HG02763 (cell line): ENCODE data around the gene EFCAB12.
"Not testable (repeated sequence)": the region's sequence is repeated elsewhere in the genome, so short reads cannot be mapped to it uniquely, and the experiment has no call there.

Experiments used
- ATAC-seq: cut with Tn5 transposase; IDR thresholded peaks from one replicate; pipeline ENCODE4 v1.9.1; 2021; ENCODE audit warnings: mild to moderate bottlenecking, moderate library complexity; ENCODE audit not compliant: unreplicated experiment

EFCAB12 gene

DNA sequence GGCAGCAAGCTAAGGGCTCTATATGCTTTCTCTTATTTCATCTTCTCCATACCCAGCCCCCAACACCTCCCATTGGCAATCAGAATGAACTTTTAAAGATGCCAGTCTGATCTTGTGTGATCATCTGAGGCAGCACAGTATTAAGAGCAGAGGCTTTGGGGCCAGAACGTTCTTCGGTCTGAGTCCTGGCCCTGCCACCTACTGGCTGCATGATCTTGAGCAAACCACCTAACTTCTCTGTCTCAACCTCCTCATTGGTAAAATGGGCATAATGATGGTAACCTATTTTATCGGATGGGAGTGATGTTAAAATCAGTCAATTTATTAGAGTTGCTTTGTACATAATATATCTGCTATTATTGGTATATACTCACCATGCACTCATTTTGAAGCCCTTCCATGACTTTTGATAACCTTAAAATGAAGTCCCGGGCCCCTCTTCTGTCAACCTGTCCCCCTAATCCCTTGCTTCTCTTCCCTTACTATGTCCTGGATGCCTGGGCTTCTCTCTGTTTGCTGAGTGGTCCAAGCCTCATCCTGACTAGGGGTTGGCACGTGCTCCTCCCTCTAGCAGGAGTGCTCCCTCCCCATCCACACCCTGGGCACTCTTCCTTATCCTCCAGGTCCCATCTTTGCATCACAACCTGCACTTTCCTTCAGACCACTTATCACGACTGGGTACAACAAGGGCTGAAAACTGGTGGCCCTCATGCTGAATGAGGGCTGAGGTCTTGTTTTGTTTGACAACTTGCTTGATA lies 6.3 kb downstream of the EFCAB12 start:
- ATAC-seq, result no peak

DNA sequence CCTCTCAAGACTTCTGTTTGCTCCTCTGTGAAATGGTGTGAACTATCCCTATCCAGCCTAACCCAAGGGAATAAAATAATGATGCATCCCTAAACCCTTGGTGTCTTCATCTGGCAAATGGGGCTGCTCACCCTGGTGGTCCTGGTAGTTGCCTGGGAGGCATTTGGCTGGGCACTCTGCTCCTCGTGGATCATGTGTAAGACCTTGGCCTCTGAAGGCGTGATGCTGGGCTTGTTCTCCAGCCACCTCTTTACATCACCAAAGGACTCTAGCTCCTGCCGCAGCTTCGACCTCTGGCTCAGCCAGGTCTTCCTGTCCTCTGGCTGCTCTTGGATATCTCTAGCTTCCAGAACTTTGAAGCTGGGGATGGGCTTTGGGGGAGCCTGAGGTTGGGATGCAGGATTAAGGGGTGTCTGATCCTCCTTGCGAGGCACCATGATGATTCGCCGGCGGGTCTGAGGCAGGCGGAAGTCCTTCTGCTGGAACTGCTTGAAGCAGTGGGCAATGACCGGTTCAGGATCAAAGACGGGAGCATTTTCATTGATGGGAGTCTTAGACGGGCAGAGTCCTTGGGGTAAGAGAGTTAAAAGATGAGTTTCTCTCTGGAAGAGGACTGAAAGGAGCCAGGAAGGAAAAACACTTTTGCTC lies 7.1 kb downstream of the EFCAB12 start:
- ATAC-seq, result no peak

DNA sequence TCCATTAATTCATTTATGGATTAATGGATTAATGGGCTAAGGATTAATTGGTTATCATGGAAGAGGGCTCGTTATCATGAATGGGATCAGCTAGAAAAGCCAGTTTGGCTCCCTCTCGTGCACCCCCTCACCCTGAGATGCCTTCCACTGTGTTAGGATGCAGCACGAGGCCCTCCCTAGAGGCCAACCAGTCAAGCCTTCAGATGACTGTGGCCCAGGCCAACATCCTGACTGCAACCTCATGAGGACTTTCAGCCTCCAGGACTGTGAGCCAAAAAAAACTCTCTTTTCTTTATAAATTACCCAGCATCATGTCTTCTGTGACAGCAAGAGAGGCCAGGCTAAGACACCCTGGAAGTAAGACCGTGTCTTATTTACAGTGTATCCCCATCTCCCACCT lies 9.0 kb downstream of the EFCAB12 start:
- no peak for ATAC-seq

DNA sequence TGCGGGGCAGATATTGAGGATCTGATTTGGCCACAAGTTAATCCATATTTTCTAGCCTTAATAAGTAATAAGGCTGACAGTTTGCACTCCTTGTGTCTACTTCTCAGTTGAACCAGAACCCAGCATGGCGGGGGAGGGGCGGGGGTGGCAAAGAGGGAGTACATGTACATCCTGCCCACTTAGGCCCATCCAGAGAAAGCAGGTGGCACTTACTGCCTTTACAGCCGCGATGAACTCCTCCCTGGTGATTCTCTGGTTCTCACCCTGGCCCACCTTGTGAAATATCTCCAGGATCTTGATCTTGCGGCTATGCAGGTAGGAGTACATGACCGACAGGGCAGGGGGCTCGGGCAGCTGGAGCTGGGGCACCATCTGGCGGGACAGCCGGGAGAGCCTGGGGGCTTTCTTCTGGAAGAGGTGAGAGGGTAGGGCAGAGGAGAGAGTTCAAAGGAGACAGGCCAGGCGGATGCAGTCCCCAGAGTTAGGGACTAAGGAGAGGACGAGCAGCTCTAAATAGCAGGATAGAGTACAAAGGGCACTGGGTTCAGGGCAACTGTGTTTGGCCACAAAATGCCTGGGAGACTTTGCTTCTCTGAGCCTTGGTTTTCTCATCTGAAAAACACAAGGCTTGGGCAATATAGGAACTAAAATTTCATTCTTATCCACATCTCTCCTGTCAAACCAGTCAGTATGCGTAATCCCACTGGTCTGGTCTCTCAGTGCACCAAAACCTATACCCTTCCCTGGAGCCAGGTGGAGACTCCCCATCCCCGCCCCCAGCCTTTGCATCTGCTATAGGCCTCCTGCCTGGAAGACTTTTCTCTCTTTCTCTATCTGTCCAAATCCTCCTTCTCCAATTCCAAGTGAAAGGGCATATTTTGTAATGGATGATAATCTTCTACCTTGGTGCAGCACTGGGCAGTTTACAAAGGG lies 10.1 kb downstream of the EFCAB12 start:
- ATAC-seq, result no peak

DNA sequence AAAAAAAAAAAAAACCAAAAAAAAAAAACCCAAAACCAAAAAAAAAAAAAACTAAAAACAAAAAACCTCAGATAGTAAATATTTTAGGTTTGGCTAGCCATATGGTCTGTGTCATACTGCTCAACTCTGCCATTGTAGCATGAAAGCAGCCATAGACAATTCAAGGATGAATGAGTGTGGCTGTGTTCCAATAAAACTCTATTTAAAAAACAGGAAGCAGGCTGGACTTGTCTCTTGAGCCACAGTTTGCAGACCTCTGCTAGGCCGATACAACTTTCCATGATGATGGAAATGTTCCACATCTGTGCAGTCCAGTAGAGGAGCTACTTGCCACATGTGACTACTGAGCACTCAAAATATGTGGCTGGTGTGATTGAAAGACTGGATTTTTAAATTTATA lies 11.1 kb downstream of the EFCAB12 start:
- ATAC-seq, result no peak

DNA sequence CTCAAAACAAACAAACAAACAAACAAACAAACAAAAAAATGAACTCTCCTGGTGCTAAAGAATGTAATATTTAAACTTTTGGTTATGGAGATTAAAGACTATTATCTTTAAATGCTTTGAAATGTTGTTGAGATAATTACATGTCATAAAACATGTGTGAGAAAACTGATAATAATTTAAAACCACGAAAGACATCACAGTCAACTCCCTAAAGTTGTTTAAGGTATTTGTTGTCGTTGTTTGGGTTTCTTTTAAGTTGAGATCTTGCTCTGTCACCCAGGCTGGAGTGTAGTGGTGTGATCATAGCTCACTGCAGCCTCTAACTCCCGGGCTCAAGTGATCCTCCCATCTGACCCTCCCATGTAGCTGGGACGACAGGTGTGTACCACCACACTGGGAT lies 12.0 kb downstream of the EFCAB12 start:
- no peak for ATAC-seq

DNA sequence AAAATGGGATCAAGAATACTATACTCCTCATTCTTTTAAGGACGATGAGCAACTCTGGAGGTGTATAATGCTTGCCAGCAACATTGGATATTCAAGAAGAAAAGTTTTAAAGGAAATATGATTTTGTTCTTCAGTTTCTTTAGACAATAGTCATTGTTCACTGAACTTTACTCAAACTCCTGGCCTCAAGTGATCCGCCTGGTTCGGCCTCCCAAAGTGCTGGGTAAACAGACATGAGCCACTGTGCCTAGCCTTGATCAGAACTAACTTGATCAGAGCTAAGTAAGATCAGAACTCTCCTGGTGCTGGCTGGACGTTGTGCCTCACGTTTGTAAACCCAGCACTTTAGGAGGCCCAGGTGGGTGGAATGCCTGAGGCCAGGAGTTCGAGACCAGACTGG lies 12.6 kb downstream of the EFCAB12 start:
- no peak for ATAC-seq

DNA sequence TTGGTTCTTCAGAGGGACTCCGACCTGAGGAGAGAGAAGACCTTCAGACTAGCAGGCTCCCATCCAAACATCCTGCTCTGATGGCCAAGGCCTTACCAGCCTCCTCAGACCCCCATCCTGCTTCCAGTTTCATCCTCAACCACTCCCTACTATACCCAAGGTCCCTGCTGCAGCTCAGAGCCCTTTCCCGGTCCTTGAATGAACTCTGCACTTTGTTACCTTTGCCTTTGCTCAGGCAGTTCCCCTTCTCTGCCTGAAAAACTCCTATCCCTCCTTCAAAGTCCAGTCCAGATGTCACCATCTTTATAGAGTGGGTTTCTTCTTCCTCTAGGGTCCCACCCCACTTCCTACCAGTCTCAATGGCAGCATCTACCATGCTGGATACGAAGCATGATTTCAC lies 13.1 kb downstream of the EFCAB12 start:
- ATAC-seq, result no peak

DNA sequence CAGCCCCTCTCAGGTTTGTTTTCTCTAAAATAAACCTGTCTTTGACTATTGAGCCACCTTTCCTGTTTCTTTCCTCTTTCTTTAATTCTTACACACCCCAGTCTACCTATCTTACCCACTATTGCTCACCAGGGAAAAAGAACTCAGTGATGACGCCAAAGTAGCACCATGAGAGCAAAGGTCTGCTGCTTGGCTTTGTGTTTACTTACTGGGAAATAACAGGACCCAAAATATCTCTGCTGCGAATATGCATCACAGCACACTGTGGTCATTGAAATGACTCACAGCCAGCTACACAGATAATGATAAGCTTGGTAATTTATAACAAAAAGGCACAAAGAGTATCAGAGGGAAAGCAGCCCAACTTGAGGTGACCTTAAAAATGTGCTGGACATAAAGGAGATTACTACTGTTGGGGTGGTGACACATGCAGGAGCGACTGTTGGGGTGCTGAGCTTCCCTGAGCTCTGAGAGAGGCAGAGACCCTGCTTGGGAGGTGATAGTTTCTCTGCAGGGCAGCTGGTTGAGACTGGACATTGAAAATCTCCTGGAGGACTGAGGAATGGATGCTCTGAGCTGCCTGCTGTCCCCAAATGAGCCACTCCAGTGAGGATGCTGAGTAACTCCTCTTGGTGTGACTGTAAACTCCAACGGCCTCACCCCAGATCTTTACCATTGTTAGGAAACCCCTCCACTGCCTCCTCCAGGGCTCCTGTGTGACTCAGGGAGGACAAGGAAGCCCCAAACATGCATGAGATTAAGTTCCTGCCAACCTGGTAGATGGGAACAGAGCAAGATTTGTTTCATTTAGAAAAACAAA lies 14.5 kb downstream of the EFCAB12 start:
- peak; percentile 78 for ATAC-seq

DNA sequence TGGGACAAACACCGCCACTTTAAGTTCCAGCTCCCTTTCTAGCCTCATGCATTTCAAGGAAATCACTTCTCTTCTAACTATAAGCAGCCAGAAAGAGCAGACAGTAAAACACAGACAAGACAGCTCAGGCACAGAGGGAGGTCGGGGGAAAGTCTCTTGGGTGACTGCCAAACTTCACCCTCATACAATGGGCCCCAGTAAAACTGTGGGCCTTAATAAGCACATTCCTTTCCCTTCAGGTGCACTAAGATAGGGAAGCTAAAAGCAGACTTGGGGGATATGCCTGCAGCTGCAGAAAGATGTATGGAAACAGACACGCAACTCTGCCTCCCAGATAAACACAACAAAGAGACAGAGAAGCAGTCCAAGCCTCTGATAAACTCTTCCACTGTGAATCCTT lies 15.2 kb downstream of the EFCAB12 start:
- not testable (repeated sequence) for ATAC-seq

DNA sequence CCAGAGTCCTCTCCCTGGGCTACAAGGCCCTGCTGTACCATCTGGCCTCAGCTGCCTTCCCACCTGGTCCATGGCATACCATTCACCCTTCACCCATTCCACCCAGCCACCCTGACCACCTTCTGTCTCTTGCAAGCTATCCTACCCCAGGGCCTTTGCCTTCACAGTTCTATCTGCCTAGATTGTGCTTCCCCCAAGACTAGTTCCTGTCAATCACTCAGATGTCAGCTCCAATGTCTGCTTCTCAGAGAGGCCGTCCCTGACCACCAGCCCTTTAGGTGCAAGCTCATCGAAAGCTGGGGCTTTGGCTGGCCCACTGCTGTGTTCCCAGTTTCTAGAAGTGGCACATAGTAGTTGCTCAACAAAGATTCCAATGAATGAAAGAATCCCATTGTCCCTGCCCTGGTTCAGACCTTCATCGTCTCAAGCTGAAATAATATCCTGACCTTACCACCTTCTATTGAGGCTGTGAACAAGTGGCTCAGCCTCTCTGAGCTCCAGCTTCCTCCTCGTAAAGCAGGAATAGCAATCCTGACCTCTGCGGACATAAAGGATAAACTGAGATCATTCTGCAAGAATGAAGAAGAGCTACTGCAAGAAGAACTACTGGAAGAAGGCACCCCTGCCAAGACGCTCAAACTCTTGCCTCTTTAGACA lies 15.8 kb downstream of the EFCAB12 start:
- ATAC-seq, result no peak

DNA sequence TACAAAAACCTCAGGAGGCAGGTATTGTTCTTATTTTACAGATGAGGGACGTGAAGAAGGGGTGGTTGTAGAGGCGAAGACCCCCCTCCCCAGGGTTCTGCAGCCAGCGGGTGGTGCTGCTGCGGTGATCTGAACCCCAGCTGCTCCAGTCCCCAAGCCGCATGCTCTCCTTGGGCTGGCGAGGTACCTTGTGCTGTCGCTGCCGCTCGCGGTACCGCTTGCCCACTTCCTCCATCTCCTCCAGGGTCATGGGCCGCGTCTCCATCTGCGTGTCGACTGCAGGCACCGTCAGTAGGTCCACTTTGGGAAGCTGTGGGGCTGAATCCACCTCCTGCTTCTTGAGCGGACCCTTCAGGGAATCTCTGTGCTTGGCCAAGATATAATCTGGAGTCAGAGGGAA lies 17.5 kb downstream of the EFCAB12 start:
- no peak for ATAC-seq

DNA sequence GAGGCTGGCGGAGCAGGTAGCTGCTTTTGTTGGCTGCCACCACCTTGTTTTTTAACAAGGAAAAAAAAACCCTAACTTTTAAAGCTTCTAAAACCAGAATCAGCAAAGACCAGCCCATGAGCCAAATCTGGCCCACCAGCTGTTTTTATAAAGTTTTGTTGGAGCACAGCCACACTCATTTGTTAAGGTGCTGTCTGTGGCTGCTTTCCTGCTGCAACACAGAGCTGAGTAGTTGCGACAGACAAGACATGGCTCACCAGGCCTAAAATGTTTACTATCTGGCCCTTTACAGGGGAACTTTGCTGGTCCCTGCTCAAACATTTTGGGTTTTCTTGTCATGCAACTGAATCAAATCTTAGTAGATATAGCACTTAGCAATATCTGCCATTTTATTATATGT lies 18.9 kb downstream of the EFCAB12 start:
- no peak for ATAC-seq

DNA sequence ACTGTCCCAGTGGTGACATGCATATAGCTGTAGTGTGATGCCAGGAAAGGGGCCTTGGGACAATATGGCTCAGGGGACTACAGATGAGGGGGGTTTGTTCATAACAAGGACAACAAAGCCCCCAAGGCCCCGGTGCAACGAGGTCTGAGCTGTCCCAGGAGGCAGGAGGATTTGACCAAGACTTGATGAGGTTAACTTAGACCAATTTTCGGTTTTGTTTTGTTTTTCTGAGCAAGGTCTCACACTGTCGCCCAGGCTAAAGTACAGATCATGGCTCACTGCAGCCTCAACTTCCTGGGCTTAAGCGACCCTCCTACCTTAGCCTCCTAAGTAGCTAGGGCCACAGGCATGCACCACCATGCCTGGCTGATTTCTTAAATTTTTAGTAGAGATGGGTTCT lies 23.8 kb downstream of the EFCAB12 start:
- no peak for ATAC-seq

DNA sequence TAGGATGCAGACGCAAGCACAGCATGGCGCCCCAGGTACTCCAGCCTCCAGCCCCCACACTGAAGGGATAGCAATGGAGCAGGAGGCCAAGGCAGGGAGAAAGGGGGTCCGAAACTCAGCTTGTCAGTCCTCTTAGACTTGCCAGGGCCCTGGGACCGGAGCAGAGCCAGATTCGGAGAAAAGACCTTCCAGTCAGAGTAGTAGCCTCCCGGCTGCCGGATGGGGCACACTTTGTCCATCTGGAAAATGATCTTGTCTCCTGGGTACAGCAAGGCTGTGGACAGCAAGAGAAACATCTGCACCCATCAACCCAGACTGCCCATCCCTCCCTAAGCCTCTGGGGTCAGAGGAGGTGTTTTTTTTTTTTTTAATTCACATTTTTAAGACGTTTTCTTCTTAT lies 24.3 kb downstream of the EFCAB12 start:
- no peak for ATAC-seq

DNA sequence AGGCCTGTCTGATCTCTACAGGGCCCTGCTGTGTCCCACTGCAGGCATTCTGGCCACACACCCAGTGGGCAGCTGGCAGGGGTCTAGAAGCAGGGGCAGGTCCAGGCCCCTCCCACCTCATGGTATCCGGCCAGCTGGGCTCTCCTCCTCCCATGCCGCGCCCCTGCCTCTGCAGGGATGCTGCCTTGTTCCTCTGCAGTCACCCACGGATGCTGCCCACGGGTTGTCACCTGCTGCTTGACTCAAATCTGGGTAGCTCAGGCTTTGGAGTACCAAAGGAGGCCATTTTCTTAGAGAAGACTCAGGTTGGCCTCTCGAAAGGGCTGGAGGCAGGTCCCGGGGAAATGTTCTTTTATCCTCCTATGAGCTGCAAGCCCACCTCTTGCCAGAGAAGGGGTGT lies 25.0 kb downstream of the EFCAB12 start:
- ATAC-seq, result no peak

DNA sequence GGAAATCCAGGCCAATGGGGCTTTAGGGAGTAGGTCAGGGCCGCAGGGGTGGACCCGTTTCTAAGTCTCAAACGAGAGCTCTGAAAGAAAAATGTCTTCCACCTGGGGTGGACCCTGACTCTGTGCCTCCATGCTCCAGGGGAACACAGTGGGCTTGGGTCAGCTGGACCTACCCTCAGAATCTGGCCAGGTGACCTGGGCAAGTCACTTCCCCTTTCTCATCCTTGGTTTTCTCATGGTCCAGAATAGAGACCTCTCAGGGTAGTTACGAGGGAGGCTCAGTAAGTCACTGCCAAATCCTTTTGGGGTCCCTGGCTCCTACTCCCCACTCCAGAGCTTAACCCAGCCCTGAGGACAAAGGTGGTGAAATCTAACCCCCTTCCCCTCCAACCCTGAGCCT lies 25.8 kb downstream of the EFCAB12 start:
- ATAC-seq, result no peak

DNA sequence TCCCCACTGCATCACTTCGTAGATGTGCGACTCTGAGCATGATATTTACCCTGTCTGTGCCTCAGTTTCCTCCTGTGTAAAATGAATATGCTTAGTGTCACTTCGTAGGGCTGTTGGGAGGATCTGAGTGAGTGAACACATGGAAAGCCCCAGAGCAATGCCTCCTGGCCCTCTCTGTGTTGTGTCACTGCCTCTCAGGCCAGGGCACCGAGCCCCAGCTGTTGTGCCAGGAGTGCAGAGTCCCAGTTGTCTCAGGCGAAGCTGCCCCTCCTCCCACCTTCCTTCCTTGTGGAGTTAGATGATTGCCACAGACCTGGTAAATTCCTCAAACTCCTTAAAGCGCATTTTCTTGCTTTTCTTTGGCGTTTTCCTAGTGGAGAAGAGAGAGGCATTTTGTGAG lies 26.2 kb downstream of the EFCAB12 start:
- no peak for ATAC-seq

DNA sequence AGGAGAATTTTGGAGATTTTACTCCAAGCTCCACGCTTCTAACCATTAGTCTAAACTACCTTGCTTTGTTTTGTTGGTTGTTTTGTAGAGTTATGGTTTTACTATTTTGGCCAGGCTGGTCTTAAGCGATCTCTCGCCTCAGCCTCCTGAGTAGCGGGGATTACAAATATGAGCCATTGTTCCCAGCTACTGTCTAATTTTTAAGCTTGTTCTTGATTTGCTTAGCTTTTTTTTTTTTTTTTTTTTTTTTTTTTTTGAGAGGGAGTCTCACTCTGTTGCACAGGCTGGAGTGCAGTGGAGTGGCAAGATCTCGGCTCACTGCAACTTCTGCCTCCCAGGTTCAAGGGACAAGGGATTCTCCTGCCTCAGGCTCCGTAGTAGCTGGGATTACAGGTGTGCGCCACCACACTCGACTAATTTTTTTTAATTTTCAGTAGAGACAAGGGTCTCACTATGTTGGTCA lies 28.5 kb downstream of the EFCAB12 start:
- ATAC-seq, result no peak
